ENCODE measurements around the gene TFF2.

The TFF2 gene

DNA sequence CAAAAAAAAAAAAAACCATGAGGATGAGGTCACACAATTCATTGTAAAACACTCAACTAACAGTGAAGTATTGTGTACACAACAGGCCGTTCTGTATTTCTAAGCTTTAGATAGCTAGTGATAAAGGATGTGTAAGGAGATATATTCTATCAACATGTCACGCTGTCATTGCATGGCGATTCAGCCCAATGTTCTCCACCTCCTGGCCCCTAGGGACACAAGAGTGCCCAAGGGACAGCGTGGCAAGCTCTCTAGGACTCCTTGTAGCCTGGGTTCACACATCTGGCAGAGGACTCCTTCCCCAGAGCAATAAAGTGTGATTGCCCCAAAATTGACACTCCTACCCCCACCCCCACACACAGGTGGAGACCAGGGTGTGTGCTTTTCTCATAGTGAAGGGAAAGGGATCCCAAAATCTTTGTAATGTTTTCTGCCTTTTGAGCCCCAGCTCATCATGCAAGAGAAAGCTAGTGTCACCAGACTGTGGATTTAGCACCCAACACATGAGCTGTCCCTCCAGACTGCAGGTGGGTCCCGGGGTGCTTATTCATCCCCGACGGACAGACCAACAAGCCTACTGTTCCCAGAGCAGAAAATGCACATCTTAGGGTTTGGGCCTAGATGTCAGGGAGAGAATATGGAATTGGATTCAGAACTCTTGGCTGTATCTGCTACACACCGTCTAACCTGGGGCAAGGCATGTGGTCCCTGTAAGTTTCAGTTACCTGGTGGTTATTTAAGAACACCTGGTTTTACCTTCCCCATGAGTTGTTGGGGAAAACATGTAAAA lies 33.6 kb upstream of the TFF2 start:
- no peak for DNase-seq

- no peak for DNase-seq
Observed at GRCh38 chr21:42383331-42383730, 32.5 kb upstream of the TFF2 start.

- DNase-seq: no peak
Observed at GRCh38 chr21:42382915-42383314, 32.1 kb upstream of the TFF2 start.

- no peak for DNase-seq
Observed at GRCh38 chr21:42381347-42381984, 30.7 kb upstream of the TFF2 start.

DNA sequence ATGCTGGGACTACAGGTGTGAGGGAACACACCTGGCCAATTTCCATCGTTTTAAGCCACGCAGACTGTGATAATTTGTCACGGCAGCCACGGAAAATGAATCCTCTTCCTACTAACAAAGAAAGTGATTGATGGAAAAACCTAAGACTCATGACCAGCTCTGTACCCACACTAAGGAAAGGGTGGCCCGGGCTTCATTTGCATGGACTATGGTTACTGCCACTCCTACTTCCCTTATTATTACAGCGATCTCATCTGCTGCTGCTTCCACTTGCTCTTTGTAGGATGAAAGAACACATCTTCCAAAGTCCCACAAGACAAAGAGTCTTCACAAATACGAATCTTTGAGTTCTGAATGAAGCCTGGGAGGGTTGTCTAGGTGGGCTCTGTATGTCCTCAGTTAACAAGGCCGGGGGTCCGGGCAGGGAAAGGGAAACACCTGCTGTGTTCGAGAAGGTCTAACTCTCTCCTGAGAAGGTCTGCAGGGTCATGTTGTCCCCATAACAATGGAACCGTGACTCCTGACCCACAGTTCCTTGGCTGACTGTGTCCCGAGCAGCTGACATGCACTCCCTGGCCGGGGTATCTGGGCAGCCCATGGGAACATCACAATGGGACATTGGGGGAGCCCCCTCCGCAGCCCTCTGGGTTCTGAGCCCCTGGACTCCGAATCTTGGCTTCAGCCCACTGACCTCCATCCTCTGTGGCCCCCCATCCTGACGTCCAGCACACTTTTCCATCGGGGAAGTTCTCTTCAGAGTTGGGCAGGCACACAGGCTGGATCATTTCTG lies 28.8 kb upstream of the TFF2 start:
- DNase-seq: no peak

DNA sequence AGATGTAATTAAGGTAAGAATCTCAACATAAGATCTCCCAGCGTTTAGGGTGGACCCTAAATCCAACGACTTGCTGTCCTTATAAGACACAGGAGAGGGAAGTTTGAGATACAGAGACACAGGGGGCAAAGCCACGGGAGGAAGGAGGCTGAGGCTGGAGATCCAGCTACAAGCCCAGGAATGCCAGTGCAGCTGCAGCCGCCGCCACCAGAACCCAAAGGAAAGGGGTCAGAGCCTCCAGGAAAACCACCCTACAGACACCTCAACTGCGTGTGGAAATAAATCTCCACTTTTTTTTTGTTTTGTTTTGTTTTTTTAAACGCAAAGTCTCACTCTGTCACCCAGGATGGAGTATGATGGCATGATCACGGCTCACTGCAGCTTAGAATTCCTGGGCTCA lies 27.6 kb upstream of the TFF2 start:
- no peak for DNase-seq

GRCh38 chr21:42377951-42378340 lies 27.2 kb upstream of the TFF2 start:
- no peak for DNase-seq

- no peak for DNase-seq
Observed at GRCh38 chr21:42377211-42377950, 26.6 kb upstream of the TFF2 start.

DNA sequence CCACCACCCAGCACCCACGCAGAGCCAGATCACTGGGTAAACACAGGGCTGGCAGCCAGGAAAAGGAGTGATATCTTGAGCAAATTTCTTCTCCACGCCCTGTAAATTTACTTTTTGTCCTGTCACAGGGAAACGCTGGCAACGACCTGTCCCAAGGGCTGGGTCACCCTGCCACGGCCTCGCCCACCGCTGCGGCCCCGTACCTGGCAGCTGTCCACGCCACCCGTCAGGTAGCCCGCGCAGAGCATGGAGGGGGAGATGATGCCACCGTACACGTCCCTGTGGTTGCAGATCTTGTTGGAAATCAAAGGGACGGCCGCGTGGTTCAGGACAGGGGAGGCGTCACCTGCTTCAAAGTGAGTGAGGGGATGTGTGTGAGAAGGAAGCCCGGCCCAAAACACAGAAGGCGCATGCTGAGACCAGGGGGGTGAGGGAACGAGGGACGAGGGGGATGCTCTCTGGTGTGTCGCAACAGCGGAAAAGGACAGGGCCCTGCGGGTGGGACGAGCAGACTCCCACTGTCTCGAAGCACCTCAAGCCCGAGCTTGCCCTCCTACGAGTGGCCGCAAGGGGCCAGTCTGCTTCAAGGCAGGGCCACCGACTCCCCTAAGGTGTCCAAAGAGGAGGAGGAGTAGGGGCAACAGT lies 25.7 kb upstream of the TFF2 start:
- DNase-seq: no peak

- DNase-seq: no peak
Observed at GRCh38 chr21:42375966-42376337, 25.2 kb upstream of the TFF2 start.

GRCh38 chr21:42375506-42375905 lies 24.7 kb upstream of the TFF2 start:
- DNase-seq: no peak

DNA sequence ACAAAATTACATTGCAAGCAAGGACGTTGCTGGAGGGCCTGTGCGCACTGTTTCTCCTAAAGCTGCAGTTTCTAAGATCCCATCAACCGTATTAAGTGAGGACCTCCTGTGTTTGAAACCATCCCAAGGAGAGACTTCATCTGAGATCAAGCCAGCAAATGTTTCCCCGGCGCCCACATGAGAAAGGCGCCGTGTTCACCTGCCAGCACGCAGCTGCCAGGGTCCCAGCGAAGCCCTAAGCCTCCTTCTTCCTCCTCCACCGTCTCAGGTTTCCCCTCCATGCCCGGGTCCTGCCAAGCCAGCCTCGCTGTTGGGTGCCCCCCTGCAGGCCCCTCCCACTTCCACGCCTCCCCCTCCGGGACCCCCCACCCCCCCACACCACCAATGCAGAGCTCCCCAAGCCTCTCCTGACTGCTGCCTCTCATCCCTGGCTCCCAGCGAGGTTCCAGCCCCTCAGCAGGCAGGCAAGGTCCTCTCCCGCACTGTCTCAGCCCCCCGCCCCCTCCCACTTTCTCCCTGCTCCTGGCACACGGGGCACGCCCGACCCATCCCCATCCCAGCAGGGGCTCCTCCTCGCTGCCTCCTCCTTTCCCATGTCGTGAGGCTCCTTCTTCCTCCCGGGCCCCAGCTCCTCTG lies 24.2 kb upstream of the TFF2 start:
- DNase-seq: no peak

GRCh38 chr21:42374457-42374856 lies 23.7 kb upstream of the TFF2 start:
- DNase-seq: no peak

DNA sequence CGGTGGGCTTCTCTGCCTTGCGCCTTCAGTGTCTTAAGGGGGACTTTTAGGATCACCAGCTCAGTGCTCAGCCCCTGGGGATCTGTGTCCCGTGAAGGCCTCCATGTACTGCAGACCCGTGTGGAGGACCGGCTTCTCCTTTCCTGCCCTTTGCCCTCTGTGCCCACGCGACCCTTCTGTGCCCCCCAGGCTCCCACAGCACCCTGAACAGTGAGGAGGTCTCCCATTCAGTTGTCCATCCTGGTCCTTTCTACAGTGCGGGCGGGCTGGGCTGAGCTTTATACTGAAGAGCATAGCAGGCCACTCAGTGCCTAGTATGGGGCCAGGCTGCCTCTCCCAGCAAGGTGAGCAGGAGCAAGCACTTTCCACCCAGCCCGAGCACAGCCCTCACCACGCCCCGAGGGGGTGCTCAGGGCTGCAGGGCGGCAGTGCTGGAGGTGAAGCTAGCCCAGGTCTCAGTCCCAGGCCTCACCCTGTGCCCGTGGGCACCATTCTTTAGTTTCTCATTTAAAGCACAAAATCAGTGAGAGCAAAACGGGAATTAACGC lies 23.2 kb upstream of the TFF2 start:
- DNase-seq: no peak

DNA sequence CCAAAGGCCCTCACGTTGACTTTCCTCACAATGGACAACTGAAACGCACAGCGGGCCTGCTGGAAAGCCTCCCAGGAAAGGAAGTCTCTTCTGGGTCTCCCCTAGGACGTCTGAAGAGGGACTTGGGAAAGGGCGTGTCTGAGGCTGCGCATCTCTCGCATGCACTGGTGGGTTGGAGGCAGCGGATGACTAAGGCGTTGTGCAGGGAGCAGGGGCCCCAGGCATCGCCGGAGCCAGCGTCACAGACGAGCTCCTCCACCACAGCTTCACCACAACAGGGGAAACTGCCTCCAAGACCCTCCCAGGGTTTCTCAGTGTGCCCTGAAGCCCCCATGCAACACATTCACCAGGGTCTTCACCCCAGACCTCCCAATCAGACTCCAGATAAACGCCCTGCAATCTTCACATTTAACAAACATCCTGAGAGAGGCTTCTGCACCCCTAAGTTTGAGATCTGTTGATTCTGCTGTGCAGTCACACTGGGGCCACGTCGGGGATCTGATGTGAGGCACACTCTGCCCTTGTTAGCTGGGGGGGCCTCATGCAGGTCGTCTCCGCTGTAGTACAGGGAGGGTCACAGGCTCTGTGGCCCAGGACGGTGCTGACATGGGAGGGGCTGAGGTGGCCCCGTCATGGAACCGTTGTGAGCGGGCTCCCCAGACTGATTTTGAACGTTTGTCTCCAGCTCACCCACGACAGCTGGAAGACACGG lies 22.6 kb upstream of the TFF2 start:
- DNase-seq: no peak

DNA sequence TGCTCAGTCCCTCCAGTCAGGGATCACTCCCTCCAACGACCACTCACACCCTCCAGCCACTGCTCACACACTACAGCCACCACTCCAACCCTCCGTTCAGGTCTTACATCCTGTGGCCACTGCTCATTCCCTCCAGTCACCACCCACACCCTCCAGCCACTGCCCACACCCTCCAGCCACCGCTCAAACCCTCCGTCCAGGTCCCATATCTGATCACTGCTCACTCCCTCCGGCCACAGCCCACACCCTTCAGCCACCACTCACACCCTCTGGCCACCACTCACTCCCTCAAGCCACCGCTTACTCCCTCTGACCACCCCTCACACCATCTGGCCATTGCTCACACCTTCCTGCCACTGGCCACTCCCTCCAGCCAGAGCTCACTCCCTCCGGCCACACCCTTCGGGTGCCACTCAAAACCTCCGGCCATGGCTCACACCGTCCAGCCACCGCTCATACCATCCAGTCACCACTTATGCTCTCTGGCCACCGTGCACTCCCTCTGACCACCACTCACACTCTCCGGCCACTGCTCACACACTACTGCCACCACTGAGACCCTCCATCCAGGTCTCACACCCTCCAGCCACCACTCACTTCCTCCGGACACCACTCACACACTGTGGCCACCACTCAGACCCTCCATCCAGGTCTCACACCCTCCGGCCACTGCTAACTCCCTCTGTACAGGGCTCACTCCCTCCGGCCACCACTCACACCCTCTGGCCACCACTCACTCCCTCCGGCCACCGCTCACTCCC lies 20.3 kb upstream of the TFF2 start:
- DNase-seq: no peak

GRCh38 chr21:42369821-42370220 lies 19.0 kb upstream of the TFF2 start:
- no peak for DNase-seq

GRCh38 chr21:42367367-42368165 lies 16.8 kb upstream of the TFF2 start:
- no peak for DNase-seq

Data from C1 segment of cervical spinal cord (tissue), 14 donors.